ENCODE results near the gene KCND3. TPM values are rescaled to one million over a fixed set of nuclear protein-coding genes. Genes with fewer than 3 reads are reported as not detected.

Gene KCND3
- total RNA-seq, 1 donor from 2014 or later, result 0.43 TPM

DNA sequence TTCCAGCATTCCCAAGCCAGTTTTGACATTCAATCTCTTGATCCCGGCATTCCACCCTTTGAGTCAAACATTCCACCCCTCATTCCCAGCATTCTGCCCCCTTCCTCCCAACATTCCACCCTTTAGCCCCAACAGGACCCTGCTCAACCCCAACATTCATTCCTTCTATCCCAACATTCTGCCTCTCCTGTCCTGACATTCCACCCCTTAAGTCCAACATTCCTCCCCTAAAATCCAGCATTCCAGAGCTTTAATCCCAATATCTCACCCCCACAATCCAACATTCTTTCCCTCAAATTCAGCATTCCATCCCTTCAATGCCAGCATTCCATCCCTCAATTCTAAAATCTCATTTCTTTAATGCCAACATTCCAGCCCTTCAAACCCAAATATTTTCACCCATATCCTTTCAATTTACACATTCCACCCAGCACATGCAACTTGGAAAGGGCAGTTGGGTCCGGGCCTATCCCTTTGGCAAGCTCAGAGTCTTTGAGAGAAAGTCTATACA lies 210.9 kb downstream of the KCND3 start:
- peak; percentile 16 for DNase-seq (ENCODE audit: low read depth)
- H3K9me3 Mint-ChIP-seq (ENCODE audit: unreplicated experiment), result peaks cover 3% of the 10 kb centered on the region
- Histone ChIP-seq H3K4me1 (ENCODE audit: insufficient read depth, low read length) (peaks cover 6% of the 10 kb centered on the region), H3K27me3 (ENCODE audit: insufficient read depth, low read length) (no peaks in the 10 kb centered on the region), H2AFZ (ENCODE audit: low read depth, low read length) (no peak overlapping the region), H3K4me3 (ENCODE audit: insufficient read depth, low read depth, low read length) (no peak overlapping the region), H4K20me1 (ENCODE audit: insufficient read depth, low read length) (no peaks in the 10 kb centered on the region), H3K36me3 (ENCODE audit: insufficient read depth, low read length) (no peaks in the 10 kb centered on the region), H3K4me2 (ENCODE audit: low read length) (peak overlapping the region; percentile 42), H3K79me2 (ENCODE audit: insufficient read depth, low read length) (no peaks in the 10 kb centered on the region), H3K9ac (ENCODE audit: low read length) (no peak overlapping the region), H3K27ac (ENCODE audit: low read depth, low read length) (no peak overlapping the region), H3K9me3 (ENCODE audit: insufficient read depth, low read depth, low read length) (no peaks in the 10 kb centered on the region)
- H3K4me1 Mint-ChIP-seq (ENCODE audit: low read depth, unreplicated experiment), result peaks cover 28% of the 10 kb centered on the region
- TF ChIP-seq, protein P1, sequence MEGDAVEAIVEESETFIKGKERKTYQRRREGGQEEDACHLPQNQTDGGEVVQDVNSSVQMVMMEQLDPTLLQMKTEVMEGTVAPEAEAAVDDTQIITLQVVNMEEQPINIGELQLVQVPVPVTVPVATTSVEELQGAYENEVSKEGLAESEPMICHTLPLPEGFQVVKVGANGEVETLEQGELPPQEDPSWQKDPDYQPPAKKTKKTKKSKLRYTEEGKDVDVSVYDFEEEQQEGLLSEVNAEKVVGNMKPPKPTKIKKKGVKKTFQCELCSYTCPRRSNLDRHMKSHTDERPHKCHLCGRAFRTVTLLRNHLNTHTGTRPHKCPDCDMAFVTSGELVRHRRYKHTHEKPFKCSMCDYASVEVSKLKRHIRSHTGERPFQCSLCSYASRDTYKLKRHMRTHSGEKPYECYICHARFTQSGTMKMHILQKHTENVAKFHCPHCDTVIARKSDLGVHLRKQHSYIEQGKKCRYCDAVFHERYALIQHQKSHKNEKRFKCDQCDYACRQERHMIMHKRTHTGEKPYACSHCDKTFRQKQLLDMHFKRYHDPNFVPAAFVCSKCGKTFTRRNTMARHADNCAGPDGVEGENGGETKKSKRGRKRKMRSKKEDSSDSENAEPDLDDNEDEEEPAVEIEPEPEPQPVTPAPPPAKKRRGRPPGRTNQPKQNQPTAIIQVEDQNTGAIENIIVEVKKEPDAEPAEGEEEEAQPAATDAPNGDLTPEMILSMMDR (IDR thresholded peaks at IDR 0.05; ENCODE audit: insufficient read depth, low read depth, low read length), result no peak
- no peak for TF ChIP-seq EZH2 (IDR thresholded peaks at IDR 0.05; ENCODE audit: insufficient read depth, low read length)
- no peaks in the 10 kb centered on the region for H3K27me3 Mint-ChIP-seq (ENCODE audit: low read depth, unreplicated experiment)
- no peak overlapping the region for H3K27ac Mint-ChIP-seq (ENCODE audit: unreplicated experiment)
- no peaks in the 10 kb centered on the region for H3K36me3 Mint-ChIP-seq (ENCODE audit: low read depth, unreplicated experiment)
- peak; percentile 37 for FAIRE-seq
- peak overlapping the region; percentile 61 for H3K4me3 Mint-ChIP-seq (ENCODE audit: unreplicated experiment)

DNA sequence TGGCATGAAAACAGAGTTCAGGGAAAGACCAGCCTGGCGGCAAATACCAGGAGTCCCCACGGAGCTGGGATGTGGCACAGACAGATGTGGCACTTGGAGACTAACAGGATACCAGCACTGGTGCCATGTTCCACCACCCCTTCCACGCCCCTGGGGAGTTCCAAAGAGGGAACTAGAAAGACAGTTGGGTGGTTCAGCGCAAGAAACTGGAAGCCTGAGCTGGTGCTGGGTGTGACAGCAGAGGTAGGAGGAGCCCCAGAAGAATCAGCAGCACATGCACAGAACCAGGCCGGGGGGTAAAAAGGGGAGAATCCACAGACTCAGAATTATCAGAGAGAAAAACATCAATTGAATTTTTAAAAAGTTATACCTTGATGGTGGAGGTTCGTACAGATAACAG lies 211.4 kb downstream of the KCND3 start:
- Mint-ChIP-seq H3K27ac (ENCODE audit: unreplicated experiment) (no peak overlapping the region), H3K36me3 (ENCODE audit: low read depth, unreplicated experiment) (no peaks in the 10 kb centered on the region), H3K4me3 (ENCODE audit: unreplicated experiment) (no peak overlapping the region), H3K4me1 (ENCODE audit: low read depth, unreplicated experiment) (peaks cover 28% of the 10 kb centered on the region), H3K9me3 (ENCODE audit: unreplicated experiment) (peaks cover 3% of the 10 kb centered on the region), H3K27me3 (ENCODE audit: low read depth, unreplicated experiment) (no peaks in the 10 kb centered on the region)
- Histone ChIP-seq H3K27me3 (ENCODE audit: insufficient read depth, low read length) (no peaks in the 10 kb centered on the region), H3K4me1 (ENCODE audit: insufficient read depth, low read length) (peaks cover 6% of the 10 kb centered on the region), H3K27ac (ENCODE audit: low read depth, low read length) (no peak overlapping the region), H3K4me3 (ENCODE audit: insufficient read depth, low read depth, low read length) (no peak overlapping the region), H3K9ac (ENCODE audit: low read length) (no peak overlapping the region), H3K79me2 (ENCODE audit: insufficient read depth, low read length) (no peaks in the 10 kb centered on the region), H3K4me2 (ENCODE audit: low read length) (peak overlapping the region; percentile 42), H2AFZ (ENCODE audit: low read depth, low read length) (no peak overlapping the region), H3K9me3 (ENCODE audit: insufficient read depth, low read depth, low read length) (no peaks in the 10 kb centered on the region), H4K20me1 (ENCODE audit: insufficient read depth, low read length) (no peaks in the 10 kb centered on the region), H3K36me3 (ENCODE audit: insufficient read depth, low read length) (no peaks in the 10 kb centered on the region)
- no peak for FAIRE-seq
- no peak for DNase-seq (ENCODE audit: low read depth)
- TF ChIP-seq EZH2 (IDR thresholded peaks at IDR 0.05; ENCODE audit: insufficient read depth, low read length), result no peak
- TF ChIP-seq, protein P1 (IDR thresholded peaks at IDR 0.05; ENCODE audit: insufficient read depth, low read depth, low read length), result no peak

DNA sequence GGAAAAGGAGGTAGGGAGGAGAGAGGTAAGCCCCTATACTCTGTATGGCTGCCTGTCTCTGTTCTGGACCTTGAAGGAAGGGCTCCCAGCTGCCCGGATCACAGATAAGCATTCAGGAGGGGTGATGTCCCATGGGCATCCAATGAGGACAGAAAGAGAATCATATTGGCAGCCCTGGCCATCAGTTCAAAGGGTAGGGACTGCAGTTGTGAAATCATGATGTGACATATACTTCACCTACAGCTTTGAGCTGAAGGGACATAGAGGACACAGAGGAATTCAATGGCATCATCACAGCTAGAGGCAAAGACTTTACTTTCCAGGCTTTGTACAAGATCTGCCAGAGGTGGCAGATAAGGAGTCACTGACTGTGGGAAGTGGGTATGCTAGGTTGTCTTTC lies 212.2 kb downstream of the KCND3 start:
- Mint-ChIP-seq H3K27me3 (ENCODE audit: low read depth, unreplicated experiment) (no peaks in the 10 kb centered on the region), H3K4me1 (ENCODE audit: low read depth, unreplicated experiment) (peaks cover 28% of the 10 kb centered on the region), H3K36me3 (ENCODE audit: low read depth, unreplicated experiment) (no peaks in the 10 kb centered on the region), H3K27ac (ENCODE audit: unreplicated experiment) (peak overlapping the region; percentile 50), H3K9me3 (ENCODE audit: unreplicated experiment) (peaks cover 3% of the 10 kb centered on the region), H3K4me3 (ENCODE audit: unreplicated experiment) (no peak overlapping the region)
- H3K9ac ChIP-seq (ENCODE audit: low read length), result no peak overlapping the region
- H3K27me3 ChIP-seq (ENCODE audit: insufficient read depth, low read length), result no peaks in the 10 kb centered on the region
- H3K36me3 ChIP-seq (ENCODE audit: insufficient read depth, low read length), result no peaks in the 10 kb centered on the region
- TF ChIP-seq, protein P1 (IDR thresholded peaks at IDR 0.05; ENCODE audit: insufficient read depth, low read depth, low read length), result no peak
- no peak for TF ChIP-seq EZH2 (IDR thresholded peaks at IDR 0.05; ENCODE audit: insufficient read depth, low read length)
- no peak for FAIRE-seq
- no peak overlapping the region for H3K27ac ChIP-seq (ENCODE audit: low read depth, low read length)
- no peaks in the 10 kb centered on the region for H3K9me3 ChIP-seq (ENCODE audit: insufficient read depth, low read depth, low read length)
- H2AFZ ChIP-seq (ENCODE audit: low read depth, low read length), result no peak overlapping the region
- no peak overlapping the region for H3K4me3 ChIP-seq (ENCODE audit: insufficient read depth, low read depth, low read length)
- DNase-seq (ENCODE audit: low read depth), result no peak
- H3K4me2 ChIP-seq (ENCODE audit: low read length), result no peak overlapping the region
- no peaks in the 10 kb centered on the region for H3K79me2 ChIP-seq (ENCODE audit: insufficient read depth, low read length)
- H3K4me1 ChIP-seq (ENCODE audit: insufficient read depth, low read length), result peaks cover 6% of the 10 kb centered on the region
- no peaks in the 10 kb centered on the region for H4K20me1 ChIP-seq (ENCODE audit: insufficient read depth, low read length)

Measured in astrocyte (in vitro differentiated cells and primary cell).